IPS-NIHi11 (cell line): Measurements from ENCODE around the gene ID3.
"Not testable (repeated sequence)": the region's sequence is repeated elsewhere in the genome, so short reads cannot be mapped to it uniquely, and the experiment has no call there.

ENCODE experiments used
- DNase-seq: peaks from one replicate; pipeline ENCODE4 v3.0.0; 2012; ENCODE audit warnings: mixed read lengths, low spot score

ID3 gene

GRCh38 chr1:23548704-23549143 lies 10.6 kb downstream of the ID3 start:
- DNase-seq: no peak

GRCh38 chr1:23546897-23547584 lies 12.3 kb downstream of the ID3 start:
- DNase-seq: no peak

GRCh38 chr1:23545851-23546250 lies 13.4 kb downstream of the ID3 start:
- no peak for DNase-seq

GRCh38 chr1:23544444-23545389 lies 14.6 kb downstream of the ID3 start:
- DNase-seq: peak; percentile 75

- DNase-seq: no peak
Observed at GRCh38 chr1:23543707-23544443, 15.4 kb downstream of the ID3 start.

GRCh38 chr1:23542940-23543339 lies 16.4 kb downstream of the ID3 start:
- not testable (repeated sequence) for DNase-seq

GRCh38 chr1:23539698-23540266 lies 19.5 kb downstream of the ID3 start:
- peak; percentile 90 for DNase-seq

GRCh38 chr1:23537296-23537973 lies 21.9 kb downstream of the ID3 start:
- no peak for DNase-seq

GRCh38 chr1:23533246-23534023 lies 25.9 kb downstream of the ID3 start:
- DNase-seq: no peak

- no peak for DNase-seq
Observed at GRCh38 chr1:23531562-23532094, 27.7 kb downstream of the ID3 start.

GRCh38 chr1:23530747-23531561 lies 28.3 kb downstream of the ID3 start, which contains the start of gene E2F2:
TSS of gene E2F2 (minus strand) at chr1:23531233. CDS start at chr1:23530793, 440 bp downstream.
- peak; percentile 96 for DNase-seq

GRCh38 chr1:23530087-23530746 lies 29.1 kb downstream of the ID3 start:
- no peak for DNase-seq

- DNase-seq: no peak
Observed at GRCh38 chr1:23529146-23530086, 29.9 kb downstream of the ID3 start.

GRCh38 chr1:23528250-23528978 lies 30.9 kb downstream of the ID3 start:
- DNase-seq: peak; percentile 50

GRCh38 chr1:23527900-23528249 lies 31.4 kb downstream of the ID3 start:
- DNase-seq: no peak

GRCh38 chr1:23527366-23527765 lies 31.9 kb downstream of the ID3 start:
- no peak for DNase-seq
